SK-N-SH (cell line): ENCODE measurements around the gene FBXO31.

Experiments used
- CTCF ChIP-seq: fragments of 200-600 bp; sonication (generic); IDR thresholded peaks from 2 replicates; pipeline ENCODE4 v1.6.1; 2017; ENCODE audit warnings: antibody characterized with exemption, mild to moderate bottlenecking, moderate library complexity
- EP300 ChIP-seq, 2 experiments: IDR thresholded peaks; 2 replicates each; pipeline versions ENCODE4 v1.4.0 to v1.6.1; 2012; ENCODE audit warnings: borderline replicate concordance in 1 of 2, low read depth in 1 of 2, low read length in 1 of 2
- FOSL2 ChIP-seq: IDR thresholded peaks from 2 replicates; pipeline ENCODE4 v1.4.0; 2012; ENCODE audit warnings: low read depth, mild to moderate bottlenecking, moderate library complexity, borderline replicate concordance
- RFX5 ChIP-seq: IDR thresholded peaks from 2 replicates; pipeline ENCODE4 v1.6.1; 2012; ENCODE audit warnings: mild to moderate bottlenecking, improper control_type of control experiment, low read length
- SMC3 ChIP-seq: IDR thresholded peaks from 2 replicates; pipeline ENCODE4 v1.6.1; 2012; ENCODE audit warnings: low read depth, low read length, improper control_type of control experiment
- TAF1 ChIP-seq: IDR thresholded peaks from 2 replicates; pipeline ENCODE4 v1.6.1; 2012; ENCODE audit warnings: low read depth, mild to moderate bottlenecking, low read length, moderate library complexity, borderline replicate concordance
- YY1 ChIP-seq: IDR thresholded peaks from 2 replicates; pipeline ENCODE4 v1.4.0; 2012; ENCODE audit warnings: low read depth, mild to moderate bottlenecking
- ZBTB33 ChIP-seq: IDR thresholded peaks from 2 replicates; pipeline ENCODE4 v1.4.0; 2012; ENCODE audit warnings: low read depth, borderline replicate concordance
- TF ChIP-seq, protein P1 (sequence below): fragments of 150-350 bp; IDR thresholded peaks from 2 replicates; pipeline ENCODE4 v1.6.1; 2017; ENCODE audit warnings: antibody characterized with exemption, low read length, low read depth, borderline replicate concordance

DNA sequence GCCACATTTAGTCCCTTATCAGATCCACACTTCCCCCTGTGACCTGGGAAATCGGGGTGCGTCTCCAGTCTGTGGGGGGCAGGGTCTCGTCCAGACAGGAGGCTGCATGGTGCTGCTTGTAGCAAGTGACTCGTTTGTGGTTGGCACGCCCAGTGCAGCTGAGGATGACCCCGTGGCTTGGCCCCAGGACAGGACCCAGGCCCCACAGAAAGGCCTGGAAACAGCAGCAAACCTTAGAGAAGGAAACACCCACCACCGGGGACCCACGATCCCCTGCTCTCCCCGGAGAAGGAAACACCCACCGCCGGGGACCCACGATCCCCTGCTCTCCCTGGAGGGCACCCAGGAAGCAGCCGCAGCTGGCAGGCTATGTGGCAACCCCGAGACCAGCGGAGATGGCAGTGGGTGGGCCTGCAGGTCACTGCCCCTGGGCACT is 58.1 kb downstream of the FBXO31 start:
- TF ChIP-seq CTCF (no peak), FOSL2 (no peak), YY1 (no peak), TAF1 (no peak), EP300 (IDR thresholded peaks at IDR 0.05; ENCODE audit: borderline replicate concordance in 1 of 2, low read depth in 1 of 2, low read length in 1 of 2) (no peak), ZBTB33 (no peak), SMC3 (no peak), RFX5 (no peak)
- TF ChIP-seq, protein P1, sequence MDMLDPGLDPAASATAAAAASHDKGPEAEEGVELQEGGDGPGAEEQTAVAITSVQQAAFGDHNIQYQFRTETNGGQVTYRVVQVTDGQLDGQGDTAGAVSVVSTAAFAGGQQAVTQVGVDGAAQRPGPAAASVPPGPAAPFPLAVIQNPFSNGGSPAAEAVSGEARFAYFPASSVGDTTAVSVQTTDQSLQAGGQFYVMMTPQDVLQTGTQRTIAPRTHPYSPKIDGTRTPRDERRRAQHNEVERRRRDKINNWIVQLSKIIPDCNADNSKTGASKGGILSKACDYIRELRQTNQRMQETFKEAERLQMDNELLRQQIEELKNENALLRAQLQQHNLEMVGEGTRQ, result no peak
